ENCODE data around the gene CLNK. TPM values are rescaled to one million over a fixed set of nuclear protein-coding genes. Genes with fewer than 3 reads are reported as not detected.

CLNK gene, protein sequence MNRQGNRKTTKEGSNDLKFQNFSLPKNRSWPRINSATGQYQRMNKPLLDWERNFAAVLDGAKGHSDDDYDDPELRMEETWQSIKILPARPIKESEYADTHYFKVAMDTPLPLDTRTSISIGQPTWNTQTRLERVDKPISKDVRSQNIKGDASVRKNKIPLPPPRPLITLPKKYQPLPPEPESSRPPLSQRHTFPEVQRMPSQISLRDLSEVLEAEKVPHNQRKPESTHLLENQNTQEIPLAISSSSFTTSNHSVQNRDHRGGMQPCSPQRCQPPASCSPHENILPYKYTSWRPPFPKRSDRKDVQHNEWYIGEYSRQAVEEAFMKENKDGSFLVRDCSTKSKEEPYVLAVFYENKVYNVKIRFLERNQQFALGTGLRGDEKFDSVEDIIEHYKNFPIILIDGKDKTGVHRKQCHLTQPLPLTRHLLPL
- under 1 TPM in 1 of 2 donors, not detected in 1; 0.06 TPM for total RNA-seq
- long read RNA-seq = 0 reads

DNA sequence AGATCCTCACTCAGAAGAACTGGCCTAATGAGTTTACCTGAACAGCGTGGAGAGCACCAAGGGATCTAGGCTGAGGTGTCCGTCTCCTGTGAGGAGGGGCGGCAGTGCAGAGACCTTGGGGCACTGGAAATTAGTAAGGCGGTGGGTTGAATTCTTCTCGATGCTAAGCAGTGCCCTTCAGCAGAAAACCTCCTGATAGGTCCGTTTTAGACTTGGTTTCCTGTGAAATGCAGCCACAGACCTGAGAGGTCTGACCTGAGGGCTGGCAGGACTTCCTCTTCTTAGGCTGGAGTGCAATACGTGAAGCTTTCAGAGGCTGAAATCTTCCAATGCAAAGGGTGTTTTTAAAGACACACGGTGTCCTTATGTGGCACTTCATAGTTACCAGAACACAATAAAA lies at the start of gene CLNK:
Gene CLNK (minus strand): TSS at position 138 of the 400 bp plus-strand sequence. CDS start 16,899 bp downstream, outside the sequence.
- intact Hi-C loops (cut with DNase I, micrococcal nuclease) = no loop called here
- DNase-seq (no peak), ATAC-seq (no peak)

DNA sequence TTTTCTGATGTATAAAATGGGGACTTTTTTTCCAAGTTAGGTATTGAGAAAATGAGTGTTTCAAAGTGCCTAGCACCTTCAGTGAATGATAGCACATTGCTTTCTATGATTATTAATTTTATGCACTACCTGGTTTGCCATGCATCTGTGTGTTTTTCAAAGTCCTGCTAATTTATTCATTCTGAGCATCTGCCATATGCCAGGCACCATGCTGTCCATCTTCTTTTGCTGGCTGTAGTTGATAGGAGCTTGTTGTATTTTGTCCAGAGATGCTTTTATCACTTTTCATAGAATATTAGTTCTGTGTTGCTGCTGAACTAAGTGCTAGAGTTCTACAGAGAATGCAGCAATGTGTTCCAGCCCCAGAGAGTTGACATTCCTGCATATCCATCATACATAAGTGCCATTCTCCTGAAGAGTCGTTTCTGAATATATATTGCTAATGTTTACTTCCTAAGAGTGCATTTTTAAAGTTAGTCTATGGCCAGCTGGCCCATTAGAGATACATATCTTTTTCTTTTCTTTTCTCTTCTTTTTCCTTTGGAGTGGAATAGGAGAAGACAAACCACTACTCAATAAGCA lies 49.0 kb upstream of the CLNK start:
- no peak for ATAC-seq
- DNase-seq = no peak
- intact Hi-C loops (cut with DNase I, micrococcal nuclease) = no loop called here

DNA sequence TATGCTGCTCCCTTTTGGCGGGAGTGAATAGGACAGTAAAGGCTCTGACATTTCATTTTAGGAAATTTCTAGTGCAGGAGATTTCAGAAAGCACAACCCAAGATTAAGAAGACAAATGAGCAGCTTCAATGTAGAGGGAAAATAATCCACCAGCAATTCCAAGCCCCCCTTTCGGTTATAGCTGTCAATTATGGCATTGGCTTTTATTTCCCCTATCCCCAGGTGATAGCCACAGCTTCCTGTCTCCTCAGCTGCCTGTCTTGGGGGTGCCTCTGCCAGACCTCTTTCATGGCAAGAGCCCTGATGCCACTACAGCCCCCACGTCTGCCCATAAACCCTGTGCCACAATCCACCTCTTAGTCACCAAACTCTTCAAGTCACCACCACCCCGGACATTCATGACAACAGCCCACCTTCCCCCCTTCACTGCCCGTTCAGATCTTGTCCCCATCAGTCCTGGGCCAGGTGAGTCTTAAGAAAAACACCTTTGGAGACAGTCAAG lies 48.4 kb upstream of the CLNK start:
- ATAC-seq (no peak), DNase-seq (no peak)
- intact Hi-C loops (cut with DNase I, micrococcal nuclease) = no loop called here

DNA sequence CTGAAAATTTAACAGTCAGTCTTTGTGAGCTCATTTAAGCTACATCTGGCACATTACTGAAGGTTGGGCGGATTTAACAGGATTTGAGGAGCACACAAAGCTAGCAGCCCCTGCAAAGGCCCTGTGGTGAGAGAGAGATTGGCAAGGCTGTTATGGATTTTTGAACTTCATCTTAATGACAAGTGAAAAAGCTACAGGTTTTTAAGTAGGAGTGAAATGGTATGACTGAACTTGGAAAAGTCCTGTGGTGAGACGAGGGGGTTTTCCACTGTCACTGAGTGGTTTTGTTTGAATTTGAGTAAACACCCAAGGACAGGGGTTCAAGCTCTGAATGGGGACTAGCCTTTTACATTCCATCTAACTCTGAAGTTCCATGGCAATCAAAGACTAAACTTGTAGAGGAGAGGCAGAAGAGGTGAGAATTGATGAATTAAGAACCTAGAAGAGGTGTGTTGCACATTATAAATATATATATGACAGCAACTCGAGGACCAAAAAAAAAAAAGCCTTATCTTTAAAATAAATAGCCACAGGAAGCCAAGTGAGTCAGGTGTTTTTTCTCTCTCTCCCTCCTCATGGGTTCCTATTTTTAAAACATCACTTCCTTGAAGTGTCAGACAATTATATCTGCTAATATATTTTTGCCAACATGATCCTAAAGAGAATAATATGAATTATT lies 47.8 kb upstream of the CLNK start:
- intact Hi-C loops (cut with DNase I, micrococcal nuclease) = no loop called here
- ATAC-seq = no peak
- no peak for DNase-seq

DNA sequence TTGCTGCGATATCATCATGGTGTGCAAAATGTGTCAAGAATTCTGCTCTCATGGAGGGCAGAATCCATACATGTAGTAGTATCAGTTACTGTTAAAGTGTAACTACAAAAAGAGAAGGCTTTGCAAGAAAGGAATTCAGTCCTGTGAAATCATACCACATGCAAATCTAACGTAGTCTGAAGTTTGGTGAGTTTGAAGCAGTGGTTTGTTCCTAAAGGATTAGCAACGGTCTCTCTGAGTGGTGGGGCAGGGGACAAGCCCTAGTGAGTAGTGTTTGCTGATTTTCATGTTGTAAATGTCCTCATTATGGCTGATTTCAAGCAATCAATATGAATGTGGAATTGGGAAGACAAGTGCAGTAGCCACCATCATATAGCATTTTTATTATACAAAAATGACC lies 47.1 kb upstream of the CLNK start:
- intact Hi-C loops (cut with DNase I, micrococcal nuclease) = no loop called here
- ATAC-seq (no peak), DNase-seq (no peak)

DNA sequence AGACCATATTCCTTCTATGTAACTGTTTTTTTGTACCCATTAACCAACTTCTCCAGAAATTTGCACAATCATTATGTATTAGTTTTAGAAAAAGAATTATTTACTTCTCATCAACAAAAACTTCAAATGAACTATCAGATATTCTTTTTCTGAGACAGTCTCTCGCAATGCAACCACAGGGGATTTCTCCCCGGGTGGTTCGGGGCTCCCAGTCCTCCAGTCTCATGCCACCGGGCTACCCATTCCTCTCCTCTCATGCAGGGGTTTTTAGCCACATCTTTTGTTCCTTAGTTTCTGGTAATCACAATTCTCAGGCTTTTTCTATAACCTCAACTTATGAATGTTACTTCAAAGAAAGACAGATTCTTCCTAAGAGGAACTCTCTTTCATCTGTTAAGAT lies 46.6 kb upstream of the CLNK start:
- intact Hi-C loops (cut with DNase I, micrococcal nuclease) = no loop called here
- ATAC-seq (no peak), DNase-seq (no peak)

DNA sequence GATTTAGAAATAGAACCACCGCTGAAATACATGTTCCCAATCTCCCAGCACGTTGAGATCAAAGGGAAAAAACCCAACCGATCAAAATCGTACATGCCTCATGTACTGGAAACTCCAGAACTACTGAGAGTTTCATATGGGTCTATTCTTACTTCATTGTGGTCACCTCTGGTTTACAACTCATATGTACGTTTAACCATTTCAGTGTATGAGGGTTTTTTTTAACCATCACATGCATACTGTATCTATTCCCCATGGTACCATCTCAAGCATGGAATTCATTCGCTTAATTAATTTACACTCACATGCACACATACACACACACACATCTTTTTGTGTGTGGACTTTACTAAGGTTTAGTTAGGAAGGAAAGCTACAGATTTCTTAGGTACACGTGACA lies 46.0 kb upstream of the CLNK start:
- ATAC-seq = no peak
- intact Hi-C loops (cut with DNase I, micrococcal nuclease) = no loop called here
- DNase-seq = no peak

DNA sequence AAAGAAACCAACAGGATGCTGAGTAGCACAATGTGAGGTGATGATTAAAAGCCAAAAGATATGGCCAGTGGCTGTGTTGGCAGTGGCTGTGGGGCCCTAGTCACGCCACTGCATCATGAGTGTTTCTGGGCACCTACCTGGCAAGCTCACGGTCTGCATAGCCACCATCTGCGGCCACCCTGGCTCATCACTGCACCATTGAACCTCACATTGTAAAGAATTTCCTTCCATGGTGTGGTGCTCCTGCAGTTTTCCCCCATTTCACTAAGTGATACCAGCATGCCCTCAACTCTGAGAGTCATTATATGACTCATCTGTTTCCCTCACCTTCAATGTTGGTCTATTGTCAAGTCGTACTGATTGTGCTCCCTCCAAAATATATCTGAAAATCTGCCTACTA lies 45.5 kb upstream of the CLNK start:
- ATAC-seq = no peak
- no peak for DNase-seq
- intact Hi-C loops (cut with DNase I, micrococcal nuclease) = no loop called here

DNA sequence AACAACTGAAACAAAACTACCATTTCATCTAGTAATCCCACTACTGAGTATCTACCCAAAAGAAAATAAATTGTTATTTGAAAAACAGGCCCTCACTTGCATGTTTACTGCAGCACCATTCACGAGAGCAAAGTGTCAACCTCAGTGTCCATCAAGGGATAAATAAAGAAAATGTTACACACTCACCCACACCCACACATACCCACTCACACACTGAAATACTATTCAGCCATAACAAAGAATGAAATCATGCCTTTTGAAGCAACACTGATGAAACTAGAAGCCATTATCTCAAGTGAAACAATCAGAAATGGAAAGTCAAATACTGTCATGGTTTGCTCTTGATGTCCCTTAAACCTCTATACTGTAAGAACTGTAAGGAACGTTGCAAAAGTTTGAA lies 44.8 kb upstream of the CLNK start:
- no peak for ATAC-seq
- intact Hi-C loops (cut with DNase I, micrococcal nuclease) = no loop called here
- no peak for DNase-seq

DNA sequence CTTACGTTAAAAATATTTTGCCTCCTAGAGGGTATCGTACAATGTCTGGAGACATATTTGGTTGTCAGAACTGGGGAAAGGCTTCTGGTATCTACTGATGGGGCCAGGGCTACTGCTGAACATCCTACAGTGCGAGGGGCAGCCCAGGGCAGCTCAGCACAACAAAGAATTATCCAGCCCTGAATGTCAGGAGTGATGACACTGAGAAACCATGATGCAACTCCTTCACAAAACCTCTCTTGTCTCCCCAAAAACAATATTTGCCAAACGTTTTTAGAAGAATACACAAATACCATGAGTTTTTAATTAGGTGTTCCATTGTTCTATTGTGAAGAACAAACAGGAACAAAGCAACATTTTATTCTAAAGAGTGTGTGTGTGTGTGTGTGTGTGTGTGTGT lies 43.4 kb upstream of the CLNK start:
- DNase-seq (no peak), ATAC-seq (no peak)
- intact Hi-C loops (cut with DNase I, micrococcal nuclease) = no loop called here

DNA sequence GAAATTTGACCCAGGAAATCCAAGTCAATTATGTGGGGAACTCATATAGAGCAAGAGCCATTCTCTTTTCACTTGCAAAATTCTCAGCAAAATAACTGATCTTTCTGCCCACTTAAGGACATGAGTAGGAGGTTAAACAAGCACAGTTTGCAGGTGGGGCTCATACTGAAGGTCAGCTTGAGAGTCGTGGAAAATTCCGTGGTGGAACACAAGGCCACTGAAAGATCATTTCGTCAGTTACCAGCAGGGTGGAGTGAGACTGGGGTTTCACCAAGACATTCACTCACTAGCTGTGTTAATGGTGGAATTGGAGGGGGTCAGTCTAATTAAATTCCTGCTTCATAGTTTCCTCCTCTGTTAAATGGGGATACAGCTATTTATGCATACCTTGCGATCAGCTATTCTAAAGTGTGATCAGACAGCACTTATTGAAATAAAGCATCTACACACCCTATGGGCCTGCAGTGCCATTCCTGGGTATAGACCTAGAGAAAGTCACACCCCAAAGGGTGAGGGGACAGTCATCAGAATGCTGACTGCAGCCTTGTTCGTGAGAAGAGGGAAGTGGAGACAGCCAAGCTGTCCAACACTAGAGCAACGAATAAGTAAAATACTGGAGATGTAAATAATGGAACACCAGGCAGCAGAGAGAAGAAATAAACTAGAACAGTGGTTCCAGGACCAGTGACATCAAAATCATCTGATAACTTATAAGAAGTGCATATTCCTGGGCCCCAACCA lies 42.7 kb upstream of the CLNK start:
- DNase-seq (no peak), ATAC-seq (no peak)
- intact Hi-C loops (cut with DNase I, micrococcal nuclease) = no loop called here

DNA sequence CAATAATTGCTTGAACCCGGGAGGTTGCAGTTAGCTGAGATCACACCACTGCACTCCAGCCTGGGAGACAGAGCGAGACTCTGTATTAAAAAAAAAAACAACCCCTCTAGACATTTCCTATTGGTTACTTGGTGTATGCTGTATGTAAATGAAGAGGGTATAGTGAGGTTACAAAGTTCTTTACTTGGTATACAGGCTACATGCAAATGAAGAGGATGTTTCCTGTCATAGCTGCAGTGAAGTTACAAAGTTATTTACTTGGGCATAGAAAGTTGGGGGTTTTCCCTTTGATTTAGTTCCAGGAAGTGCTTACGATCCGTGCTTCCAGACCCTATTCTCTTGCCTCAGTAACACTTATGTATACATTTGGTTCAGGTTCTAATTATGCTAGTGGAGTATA lies 38.4 kb upstream of the CLNK start:
- DNase-seq = no peak
- ATAC-seq = no peak
- intact Hi-C loops (cut with DNase I, micrococcal nuclease) = no loop called here

DNA sequence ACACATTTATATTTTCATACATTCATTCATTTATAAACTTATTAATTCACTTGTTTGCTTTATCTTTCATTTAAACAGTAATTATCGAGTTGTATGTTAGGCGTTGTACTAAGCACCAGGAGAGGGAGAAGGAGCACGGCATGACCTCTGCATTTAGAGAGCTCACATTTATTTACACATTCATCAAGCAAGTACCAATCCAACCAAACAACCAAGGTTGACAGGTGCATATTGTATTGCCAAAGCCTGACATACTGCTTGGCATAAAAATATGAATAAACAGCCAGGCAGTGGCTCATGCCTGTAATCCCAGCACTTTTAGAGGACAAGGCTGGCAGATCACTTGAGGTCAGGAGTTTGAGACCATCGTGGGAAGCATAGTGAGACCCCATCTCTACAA lies 37.0 kb upstream of the CLNK start:
- intact Hi-C loops (cut with DNase I, micrococcal nuclease) = no loop called here
- DNase-seq (no peak), ATAC-seq (no peak)

DNA sequence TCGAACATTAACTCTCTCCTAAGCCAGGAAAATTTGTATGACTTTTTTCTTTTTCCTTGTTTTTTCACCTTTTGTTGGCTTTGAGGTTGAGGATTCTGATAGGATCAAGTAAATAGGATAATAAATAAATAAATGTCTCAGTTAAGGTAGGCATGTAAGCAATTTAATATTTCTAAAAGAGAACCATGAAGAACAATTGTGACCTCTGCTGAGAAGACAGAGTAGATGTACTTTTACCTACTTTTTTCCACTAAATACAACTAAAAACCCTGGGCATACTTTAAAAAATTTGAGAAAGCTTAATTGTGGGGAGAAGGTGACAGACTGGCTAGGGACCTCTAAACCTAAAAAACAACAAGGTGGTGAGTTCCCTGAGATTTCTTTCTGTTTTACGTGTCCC lies 31.6 kb upstream of the CLNK start:
- no peak for ATAC-seq
- no peak for DNase-seq
- intact Hi-C loops (cut with DNase I, micrococcal nuclease) = no loop called here

DNA sequence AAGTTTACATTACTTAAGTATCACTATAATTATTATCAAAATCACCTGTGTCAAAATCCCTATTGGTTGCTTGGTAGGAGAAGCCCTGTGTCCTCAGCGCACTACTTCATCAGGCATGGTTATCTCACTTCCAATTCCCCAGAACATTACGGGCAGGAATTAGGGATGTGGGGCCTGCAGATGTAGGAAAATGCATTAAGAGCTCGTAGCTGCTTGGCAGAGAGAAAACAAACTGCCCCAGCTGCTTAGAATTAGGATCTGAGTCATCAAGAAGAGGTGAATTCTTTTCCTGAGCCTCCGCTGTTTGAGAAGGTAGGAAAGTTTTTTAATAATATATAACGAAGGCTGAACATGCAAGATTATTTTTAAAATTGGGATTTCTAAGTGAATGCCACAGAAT lies 31.1 kb upstream of the CLNK start:
- ATAC-seq = peak; percentile 12
- no peak for DNase-seq
- intact Hi-C loops (cut with DNase I, micrococcal nuclease) = no loop called here

DNA sequence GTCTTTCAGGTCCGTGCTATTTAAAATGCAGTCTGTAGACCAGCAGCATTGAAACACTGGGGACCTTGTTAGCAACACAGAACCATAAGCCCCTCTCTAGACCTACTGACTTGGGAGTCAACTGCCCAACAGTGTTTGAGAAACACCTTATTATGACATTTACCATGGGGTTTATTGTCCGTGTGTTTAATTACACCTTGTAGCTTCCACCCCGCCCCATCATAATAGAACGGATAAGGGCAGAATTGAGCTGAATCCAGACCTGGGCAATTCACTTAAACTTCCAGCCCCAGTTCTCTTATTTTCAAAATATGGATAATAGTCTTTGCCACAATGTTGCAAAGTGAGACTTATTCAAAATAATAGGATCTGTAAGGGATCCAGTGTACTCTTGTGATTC lies 30.6 kb upstream of the CLNK start:
- intact Hi-C loops (cut with DNase I, micrococcal nuclease) = no loop called here
- peak; percentile 97 for ATAC-seq
- no peak for DNase-seq

DNA sequence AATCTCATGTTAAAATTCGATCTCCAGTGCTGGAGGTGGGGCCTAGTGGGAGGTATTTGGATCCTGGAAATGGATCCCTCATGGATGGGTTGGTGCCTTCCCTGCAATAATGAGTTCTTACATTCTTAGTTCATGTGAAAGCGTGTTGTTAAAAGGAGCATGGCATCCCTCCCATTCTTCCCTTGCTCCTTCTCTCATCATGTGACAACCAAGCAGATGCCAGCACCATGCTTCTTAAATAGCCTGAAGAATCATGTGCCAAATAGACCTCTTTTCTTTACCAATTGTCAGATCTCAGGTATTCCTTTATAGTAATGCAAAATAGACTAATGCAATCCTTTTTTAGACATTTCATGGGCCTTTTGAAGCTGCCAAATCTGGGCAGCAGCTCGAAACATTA lies 29.0 kb upstream of the CLNK start:
- DNase-seq (no peak), ATAC-seq (no peak)
- intact Hi-C loops (cut with DNase I, micrococcal nuclease) = no loop called here

DNA sequence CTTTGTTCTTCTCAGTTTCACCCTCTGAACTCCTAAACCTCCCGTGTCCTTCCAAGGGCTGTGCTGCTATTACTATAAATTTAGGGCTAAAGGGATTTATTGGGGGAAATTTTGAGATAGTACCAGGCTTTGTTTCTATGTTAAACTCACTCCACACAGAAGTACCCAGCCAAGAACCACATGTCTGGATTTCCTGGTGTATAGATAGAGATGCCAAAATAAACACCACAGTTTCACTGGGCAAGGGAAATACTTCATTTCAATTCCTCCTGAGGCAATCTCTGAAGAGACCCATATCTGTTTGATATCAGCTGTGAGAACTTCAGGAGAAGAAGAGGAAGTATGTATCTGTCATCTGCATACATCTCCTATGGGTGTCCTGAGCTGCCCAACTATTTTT lies 21.7 kb upstream of the CLNK start:
- no peak for DNase-seq
- intact Hi-C loops (cut with DNase I, micrococcal nuclease) = no loop called here
- ATAC-seq = peak; percentile 63

DNA sequence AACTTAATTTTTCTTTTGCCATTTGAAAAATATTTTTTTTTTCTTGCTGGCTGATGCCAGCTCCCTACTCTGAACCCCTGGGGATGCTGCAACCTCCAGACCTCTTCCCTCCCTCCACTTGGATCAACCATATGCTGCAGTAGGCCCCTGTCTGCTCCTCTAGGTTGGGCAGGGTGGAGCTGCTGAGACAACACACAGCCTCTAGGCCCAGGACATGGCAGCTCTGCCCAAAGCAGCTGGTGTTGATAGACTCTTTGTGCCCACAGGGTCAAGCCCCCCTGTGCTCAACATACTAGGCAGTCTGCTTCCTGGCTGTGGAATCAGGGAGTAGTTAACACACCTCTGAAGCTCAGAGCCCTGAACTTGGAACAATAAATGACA lies 19.9 kb upstream of the CLNK start:
- peak; percentile 45 for ATAC-seq
- intact Hi-C loops (cut with DNase I, micrococcal nuclease) = no loop called here
- DNase-seq = no peak

All from left colon (tissue), 2 donors.